NOMO-1 (cell line): ENCODE measurements around the gene PRMT2.
"Not testable (repeated sequence)": the region's sequence is repeated elsewhere in the genome, so short reads cannot be mapped to it uniquely, and the experiment has no call there.

ENCODE experiments used
- DNase-seq, 2 experiments: peaks; one replicate each; lab custom pipeline; 2025; ENCODE audit not compliant: unreplicated experiment in 2 of 2; lab: John Stamatoyannopoulos, UW

Gene PRMT2

DNA sequence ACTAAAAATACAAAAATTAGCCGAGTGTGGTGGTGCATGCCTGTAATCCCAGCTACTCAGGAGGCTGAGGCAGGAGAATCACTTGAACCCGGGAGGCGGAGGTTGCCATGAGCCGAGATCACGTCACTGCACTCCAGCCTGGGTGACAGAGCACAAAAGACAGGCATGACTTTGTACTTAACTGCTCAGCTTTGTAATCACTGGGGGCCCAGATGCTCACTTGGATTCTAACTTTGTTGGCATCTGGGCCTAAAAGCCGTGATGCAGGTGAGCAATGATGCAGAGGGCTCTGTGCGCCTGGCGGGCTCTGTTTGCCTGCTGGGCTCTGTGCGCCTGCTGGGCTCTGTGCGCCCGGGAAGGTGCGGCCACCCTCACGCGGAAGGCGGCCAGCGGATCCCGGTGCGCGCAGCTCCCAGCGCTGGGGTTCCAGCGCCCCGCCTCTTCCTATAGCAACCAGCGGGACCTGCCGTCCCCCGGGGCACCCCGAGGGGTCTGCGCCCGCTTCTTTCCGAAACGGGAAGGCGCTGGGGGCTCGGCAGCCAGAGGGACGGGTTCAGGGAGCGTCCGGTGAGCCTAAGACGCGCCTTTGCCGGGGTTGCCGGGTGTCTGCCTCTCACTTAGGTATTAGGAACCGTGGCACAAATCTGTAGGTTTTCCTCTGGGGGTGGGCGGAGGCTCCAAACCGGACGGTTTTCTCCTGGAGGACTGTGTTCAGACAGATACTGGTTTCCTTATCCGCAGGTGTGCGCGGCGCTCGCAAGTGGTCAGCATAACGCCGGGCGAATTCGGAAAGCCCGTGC lies 31.7 kb downstream of the PRMT2 start:
- DNase-seq, result peak in 1 of 2 experiments; percentile 1

- DNase-seq, result no peak
Measured at GRCh38 chr21:46667741-46668380, 32.4 kb downstream of the PRMT2 start.

- no peak for DNase-seq
Measured at GRCh38 chr21:46668381-46668780, 32.9 kb downstream of the PRMT2 start.

DNA sequence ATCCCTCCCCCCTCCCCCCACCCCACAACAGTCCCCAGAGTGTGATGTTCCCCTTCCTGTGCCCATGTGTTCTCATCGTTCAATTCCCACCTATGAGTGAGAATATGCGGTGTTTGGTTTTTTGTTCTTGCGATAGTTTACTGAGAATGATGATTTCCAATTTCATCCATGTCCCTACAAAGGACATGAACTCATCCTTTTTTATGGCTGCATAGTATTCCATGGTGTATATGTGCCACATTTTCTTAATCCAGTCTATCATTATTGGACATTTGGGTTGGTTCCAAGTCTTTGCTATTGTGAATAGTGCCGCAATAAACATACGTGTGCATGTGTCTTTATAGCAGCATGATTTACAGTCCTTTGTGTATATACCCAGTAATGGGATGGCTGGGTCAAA lies 33.4 kb downstream of the PRMT2 start:
- not testable (repeated sequence) for DNase-seq

GRCh38 chr21:46674430-46675007 lies 39.0 kb downstream of the PRMT2 start:
- no peak for DNase-seq

- no peak for DNase-seq
Measured at GRCh38 chr21:46675595-46676280, 40.3 kb downstream of the PRMT2 start.

DNA sequence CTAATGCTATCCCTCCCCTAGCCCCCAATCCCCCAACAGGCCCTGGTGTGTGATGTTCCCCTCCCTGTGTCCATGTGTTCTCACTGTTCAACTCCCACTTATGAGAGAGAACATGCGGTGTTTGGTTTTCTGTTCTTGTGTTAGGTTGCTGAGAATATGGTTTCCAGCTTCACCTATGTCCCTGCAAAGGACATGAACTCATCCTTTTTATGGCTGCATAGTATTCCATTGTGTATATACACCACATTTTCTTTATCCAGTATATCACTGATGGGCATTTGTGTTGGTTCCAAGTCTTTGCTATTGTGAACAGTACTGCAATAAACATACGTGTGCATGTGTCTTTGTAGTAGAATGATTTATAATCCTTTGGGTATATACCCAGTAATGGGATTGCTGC lies 41.1 kb downstream of the PRMT2 start:
- not testable (repeated sequence) for DNase-seq

GRCh38 chr21:46681593-46681992 lies 46.1 kb downstream of the PRMT2 start:
- DNase-seq, result not testable (repeated sequence)

DNA sequence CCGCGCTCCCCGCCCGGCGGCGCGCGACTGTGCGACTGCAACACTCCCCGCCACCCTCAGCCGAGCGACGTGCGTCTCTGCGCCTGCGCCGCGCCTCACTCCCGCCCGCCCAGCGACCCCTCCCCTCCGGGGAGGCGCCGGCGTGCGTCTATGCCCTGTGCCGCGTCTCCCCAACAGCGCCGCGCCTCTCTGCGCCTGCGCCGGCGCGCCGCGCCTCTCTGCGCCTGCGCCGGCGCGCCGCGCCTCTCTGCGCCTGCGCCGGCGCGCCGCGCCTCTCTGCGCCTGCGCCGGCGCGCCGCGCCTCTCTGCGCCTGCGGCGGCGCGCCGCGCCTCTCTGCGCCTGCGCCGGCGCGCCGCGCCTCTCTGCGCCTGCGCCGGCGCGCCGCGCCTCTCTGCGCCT lies 63.2 kb downstream of the PRMT2 start:
- not testable (repeated sequence) for DNase-seq

DNA sequence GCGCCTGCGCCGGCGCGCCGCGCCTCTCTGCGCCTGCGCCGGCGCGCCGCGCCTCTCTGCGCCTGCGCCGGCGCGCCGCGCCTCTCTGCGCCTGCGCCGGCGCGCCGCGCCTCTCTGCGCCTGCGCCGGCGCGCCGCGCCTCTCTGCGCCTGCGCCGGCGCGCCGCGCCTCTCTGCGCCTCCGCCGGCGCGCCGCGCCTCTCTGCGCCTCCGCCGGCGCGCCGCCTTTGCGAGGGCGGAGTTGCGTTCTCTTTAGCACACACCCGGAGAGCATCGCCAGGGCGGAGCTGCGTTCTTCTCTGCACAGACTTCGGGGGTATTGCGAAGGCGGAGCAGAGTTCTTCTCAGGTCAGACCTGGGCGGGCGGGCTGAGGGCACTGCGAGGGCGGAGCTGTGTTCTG lies 63.6 kb downstream of the PRMT2 start:
- not testable (repeated sequence) for DNase-seq
